Activated T-helper 9 cell treated with anti-CD3 and anti-CD28 coated beads, Interleukin-2, amount 50 U/mL, for 16 hours (primary cell): ENCODE data around the gene ZNF232.
"Not testable (repeated sequence)": the region's sequence is repeated elsewhere in the genome, so short reads cannot be mapped to it uniquely, and the experiment has no call there.

ENCODE experiments used
- DNase-seq: peaks from one replicate; pipeline ENCODE4 v3.0.0-alpha.2; 2020; ENCODE audit warnings: low read depth

ZNF232 gene

GRCh38 chr17:5111402-5112204 is at the start of gene ZNF232:
TSS of gene ZNF232 (minus strand) at chr17:5111878. CDS start at chr17:5111822, 56 bp downstream.
- DNase-seq = peak; percentile 85

GRCh38 chr17:5160702-5161101 is 49.0 kb upstream of the ZNF232 start:
- not testable (repeated sequence) for DNase-seq

- DNase-seq = not testable (repeated sequence)
Observed at GRCh38 chr17:5146122-5146521, 34.4 kb upstream of the ZNF232 start.

- not testable (repeated sequence) for DNase-seq
Observed at GRCh38 chr17:5142877-5143276, 31.2 kb upstream of the ZNF232 start.

GRCh38 chr17:5139458-5139732 is 27.7 kb upstream of the ZNF232 start:
- DNase-seq = no peak

GRCh38 chr17:5138616-5139457 is 27.2 kb upstream of the ZNF232 start:
- DNase-seq = no peak

GRCh38 chr17:5138198-5138544 is 26.5 kb upstream of the ZNF232 start:
- not testable (repeated sequence) for DNase-seq

GRCh38 chr17:5137511-5138197 is 26.0 kb upstream of the ZNF232 start:
- not testable (repeated sequence) for DNase-seq

- not testable (repeated sequence) for DNase-seq
Observed at GRCh38 chr17:5136580-5137412, 25.1 kb upstream of the ZNF232 start.

- no peak for DNase-seq
Observed at GRCh38 chr17:5135726-5136579, 24.3 kb upstream of the ZNF232 start.

GRCh38 chr17:5135131-5135712 is 23.5 kb upstream of the ZNF232 start:
- DNase-seq = not testable (repeated sequence)

GRCh38 chr17:5134571-5134970 is 22.9 kb upstream of the ZNF232 start:
- DNase-seq = not testable (repeated sequence)

GRCh38 chr17:5133961-5134360 is 22.3 kb upstream of the ZNF232 start:
- DNase-seq = not testable (repeated sequence)

GRCh38 chr17:5133311-5133710 is 21.6 kb upstream of the ZNF232 start:
- DNase-seq = no peak

- not testable (repeated sequence) for DNase-seq
Observed at GRCh38 chr17:5132503-5133225, 21.0 kb upstream of the ZNF232 start.

GRCh38 chr17:5131799-5132502 is 20.3 kb upstream of the ZNF232 start:
- DNase-seq = not testable (repeated sequence)

GRCh38 chr17:5131146-5131715 is 19.6 kb upstream of the ZNF232 start:
- DNase-seq = no peak

GRCh38 chr17:5130687-5131086 is 19.0 kb upstream of the ZNF232 start:
- not testable (repeated sequence) for DNase-seq

- not testable (repeated sequence) for DNase-seq
Observed at GRCh38 chr17:5130261-5130660, 18.6 kb upstream of the ZNF232 start.
